Measurements from ENCODE around the gene CFAP99. TPM values are rescaled to one million over a fixed set of nuclear protein-coding genes. Genes with fewer than 3 reads are reported as not detected.

CFAP99 gene
- total and polyA plus RNA-seq, 2 experiments from 2014 or later = not detected

DNA sequence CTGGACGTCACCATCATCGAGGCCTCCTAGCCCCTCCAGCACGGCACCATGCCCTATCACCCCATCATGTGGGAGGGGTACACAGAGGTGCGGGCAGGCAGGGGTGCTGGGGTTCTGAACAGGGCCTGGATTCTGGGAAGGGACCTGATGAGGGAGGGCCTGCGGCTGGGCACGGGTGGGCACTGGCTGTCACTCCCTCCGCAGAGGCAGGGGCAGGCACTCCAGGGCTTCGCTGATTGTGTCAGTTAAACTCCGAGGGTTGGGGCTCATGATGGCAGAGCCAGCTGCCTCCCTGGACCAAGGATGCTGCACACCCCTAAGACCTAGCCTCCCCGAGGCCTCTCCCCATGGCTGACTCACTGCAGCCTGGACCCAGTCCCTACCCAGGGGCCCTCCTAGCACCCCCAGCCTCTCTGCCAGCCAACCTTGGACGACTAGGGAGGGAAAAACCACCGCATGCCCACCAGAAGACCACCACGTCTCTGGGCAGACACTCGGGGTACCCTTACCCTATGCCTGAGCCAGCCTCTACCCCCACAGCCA is 46.2 kb upstream of the CFAP99 start (continued):
- TF ChIP-seq, protein P1, sequence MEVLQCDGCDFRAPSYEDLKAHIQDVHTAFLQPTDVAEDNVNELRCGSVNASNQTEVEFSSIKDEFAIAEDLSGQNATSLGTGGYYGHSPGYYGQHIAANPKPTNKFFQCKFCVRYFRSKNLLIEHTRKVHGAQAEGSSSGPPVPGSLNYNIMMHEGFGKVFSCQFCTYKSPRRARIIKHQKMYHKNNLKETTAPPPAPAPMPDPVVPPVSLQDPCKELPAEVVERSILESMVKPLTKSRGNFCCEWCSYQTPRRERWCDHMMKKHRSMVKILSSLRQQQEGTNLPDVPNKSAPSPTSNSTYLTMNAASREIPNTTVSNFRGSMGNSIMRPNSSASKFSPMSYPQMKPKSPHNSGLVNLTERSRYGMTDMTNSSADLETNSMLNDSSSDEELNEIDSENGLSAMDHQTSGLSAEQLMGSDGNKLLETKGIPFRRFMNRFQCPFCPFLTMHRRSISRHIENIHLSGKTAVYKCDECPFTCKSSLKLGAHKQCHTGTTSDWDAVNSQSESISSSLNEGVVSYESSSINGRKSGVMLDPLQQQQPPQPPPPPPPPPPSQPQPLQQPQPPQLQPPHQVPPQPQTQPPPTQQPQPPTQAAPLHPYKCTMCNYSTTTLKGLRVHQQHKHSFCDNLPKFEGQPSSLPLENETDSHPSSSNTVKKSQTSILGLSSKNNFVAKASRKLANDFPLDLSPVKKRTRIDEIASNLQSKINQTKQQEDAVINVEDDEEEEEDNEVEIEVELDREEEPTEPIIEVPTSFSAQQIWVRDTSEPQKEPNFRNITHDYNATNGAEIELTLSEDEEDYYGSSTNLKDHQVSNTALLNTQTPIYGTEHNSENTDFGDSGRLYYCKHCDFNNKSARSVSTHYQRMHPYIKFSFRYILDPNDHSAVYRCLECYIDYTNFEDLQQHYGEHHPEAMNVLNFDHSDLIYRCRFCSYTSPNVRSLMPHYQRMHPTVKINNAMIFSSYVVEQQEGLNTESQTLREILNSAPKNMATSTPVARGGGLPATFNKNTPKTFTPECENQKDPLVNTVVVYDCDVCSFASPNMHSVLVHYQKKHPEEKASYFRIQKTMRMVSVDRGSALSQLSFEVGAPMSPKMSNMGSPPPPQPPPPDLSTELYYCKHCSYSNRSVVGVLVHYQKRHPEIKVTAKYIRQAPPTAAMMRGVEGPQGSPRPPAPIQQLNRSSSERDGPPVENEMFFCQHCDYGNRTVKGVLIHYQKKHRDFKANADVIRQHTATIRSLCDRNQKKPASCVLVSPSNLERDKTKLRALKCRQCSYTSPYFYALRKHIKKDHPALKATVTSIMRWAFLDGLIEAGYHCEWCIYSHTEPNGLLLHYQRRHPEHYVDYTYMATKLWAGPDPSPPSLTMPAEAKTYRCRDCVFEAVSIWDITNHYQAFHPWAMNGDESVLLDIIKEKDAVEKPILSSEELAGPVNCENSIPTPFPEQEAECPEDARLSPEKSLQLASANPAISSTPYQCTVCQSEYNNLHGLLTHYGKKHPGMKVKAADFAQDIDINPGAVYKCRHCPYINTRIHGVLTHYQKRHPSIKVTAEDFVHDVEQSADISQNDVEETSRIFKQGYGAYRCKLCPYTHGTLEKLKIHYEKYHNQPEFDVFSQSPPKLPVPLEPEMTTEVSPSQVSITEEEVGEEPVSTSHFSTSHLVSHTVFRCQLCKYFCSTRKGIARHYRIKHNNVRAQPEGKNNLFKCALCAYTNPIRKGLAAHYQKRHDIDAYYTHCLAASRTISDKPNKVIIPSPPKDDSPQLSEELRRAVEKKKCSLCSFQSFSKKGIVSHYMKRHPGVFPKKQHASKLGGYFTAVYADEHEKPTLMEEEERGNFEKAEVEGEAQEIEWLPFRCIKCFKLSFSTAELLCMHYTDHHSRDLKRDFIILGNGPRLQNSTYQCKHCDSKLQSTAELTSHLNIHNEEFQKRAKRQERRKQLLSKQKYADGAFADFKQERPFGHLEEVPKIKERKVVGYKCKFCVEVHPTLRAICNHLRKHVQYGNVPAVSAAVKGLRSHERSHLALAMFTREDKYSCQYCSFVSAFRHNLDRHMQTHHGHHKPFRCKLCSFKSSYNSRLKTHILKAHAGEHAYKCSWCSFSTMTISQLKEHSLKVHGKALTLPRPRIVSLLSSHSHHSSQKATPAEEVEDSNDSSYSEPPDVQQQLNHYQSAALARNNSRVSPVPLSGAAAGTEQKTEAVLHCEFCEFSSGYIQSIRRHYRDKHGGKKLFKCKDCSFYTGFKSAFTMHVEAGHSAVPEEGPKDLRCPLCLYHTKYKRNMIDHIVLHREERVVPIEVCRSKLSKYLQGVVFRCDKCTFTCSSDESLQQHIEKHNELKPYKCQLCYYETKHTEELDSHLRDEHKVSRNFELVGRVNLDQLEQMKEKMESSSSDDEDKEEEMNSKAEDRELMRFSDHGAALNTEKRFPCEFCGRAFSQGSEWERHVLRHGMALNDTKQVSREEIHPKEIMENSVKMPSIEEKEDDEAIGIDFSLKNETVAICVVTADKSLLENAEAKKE (CRISPR knock-in tag; IDR thresholded peaks at IDR 0.05) = no peak

- no peaks in the 10 kb centered on the region for H3K27me3 ChIP-seq (ENCODE audit: insufficient read depth)
- TF ChIP-seq, protein P2, sequence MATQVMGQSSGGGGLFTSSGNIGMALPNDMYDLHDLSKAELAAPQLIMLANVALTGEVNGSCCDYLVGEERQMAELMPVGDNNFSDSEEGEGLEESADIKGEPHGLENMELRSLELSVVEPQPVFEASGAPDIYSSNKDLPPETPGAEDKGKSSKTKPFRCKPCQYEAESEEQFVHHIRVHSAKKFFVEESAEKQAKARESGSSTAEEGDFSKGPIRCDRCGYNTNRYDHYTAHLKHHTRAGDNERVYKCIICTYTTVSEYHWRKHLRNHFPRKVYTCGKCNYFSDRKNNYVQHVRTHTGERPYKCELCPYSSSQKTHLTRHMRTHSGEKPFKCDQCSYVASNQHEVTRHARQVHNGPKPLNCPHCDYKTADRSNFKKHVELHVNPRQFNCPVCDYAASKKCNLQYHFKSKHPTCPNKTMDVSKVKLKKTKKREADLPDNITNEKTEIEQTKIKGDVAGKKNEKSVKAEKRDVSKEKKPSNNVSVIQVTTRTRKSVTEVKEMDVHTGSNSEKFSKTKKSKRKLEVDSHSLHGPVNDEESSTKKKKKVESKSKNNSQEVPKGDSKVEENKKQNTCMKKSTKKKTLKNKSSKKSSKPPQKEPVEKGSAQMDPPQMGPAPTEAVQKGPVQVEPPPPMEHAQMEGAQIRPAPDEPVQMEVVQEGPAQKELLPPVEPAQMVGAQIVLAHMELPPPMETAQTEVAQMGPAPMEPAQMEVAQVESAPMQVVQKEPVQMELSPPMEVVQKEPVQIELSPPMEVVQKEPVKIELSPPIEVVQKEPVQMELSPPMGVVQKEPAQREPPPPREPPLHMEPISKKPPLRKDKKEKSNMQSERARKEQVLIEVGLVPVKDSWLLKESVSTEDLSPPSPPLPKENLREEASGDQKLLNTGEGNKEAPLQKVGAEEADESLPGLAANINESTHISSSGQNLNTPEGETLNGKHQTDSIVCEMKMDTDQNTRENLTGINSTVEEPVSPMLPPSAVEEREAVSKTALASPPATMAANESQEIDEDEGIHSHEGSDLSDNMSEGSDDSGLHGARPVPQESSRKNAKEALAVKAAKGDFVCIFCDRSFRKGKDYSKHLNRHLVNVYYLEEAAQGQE (IDR thresholded peaks at IDR 0.05; ENCODE audit: unreplicated experiment) = no peak
- no peak for TF ChIP-seq EZH2 (IDR thresholded peaks at IDR 0.05; ENCODE audit: low read depth, unreplicated experiment)
- TF ChIP-seq ETS1 (IDR thresholded peaks at IDR 0.05) = no peak
- TF ChIP-seq NANOG (IDR thresholded peaks at IDR 0.05; ENCODE audit: borderline replicate concordance) = no peak
- TF ChIP-seq ZNF114 (CRISPR knock-in tag; IDR thresholded peaks at IDR 0.05) = no peak
- TF ChIP-seq, protein P3, sequence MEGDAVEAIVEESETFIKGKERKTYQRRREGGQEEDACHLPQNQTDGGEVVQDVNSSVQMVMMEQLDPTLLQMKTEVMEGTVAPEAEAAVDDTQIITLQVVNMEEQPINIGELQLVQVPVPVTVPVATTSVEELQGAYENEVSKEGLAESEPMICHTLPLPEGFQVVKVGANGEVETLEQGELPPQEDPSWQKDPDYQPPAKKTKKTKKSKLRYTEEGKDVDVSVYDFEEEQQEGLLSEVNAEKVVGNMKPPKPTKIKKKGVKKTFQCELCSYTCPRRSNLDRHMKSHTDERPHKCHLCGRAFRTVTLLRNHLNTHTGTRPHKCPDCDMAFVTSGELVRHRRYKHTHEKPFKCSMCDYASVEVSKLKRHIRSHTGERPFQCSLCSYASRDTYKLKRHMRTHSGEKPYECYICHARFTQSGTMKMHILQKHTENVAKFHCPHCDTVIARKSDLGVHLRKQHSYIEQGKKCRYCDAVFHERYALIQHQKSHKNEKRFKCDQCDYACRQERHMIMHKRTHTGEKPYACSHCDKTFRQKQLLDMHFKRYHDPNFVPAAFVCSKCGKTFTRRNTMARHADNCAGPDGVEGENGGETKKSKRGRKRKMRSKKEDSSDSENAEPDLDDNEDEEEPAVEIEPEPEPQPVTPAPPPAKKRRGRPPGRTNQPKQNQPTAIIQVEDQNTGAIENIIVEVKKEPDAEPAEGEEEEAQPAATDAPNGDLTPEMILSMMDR (conservative IDR thresholded peaks at IDR 0.05; ENCODE audit: low read depth in 2 of 2) = no peak
These were observed 45.2 kb upstream of the CFAP99 start for GRCh38 chr4:2373532-2373931.

More at GRCh38 chr4:2373532-2373931, 45.2 kb upstream of the CFAP99 start:
- no peaks in the 10 kb centered on the region for H3F3A ChIP-seq (replicated peaks; ENCODE audit: low read depth)
- H3K27ac ChIP-seq (ENCODE audit: low read depth) = no peak overlapping the region
- Mint-ChIP-seq H3K4me3 (no peak overlapping the region), H3K9me3 (peaks cover 21% of the 10 kb centered on the region), H3K36me3 (ENCODE audit: low read depth) (peaks cover 10% of the 10 kb centered on the region), H3K27ac (no peak overlapping the region), H3K27me3 (ENCODE audit: insufficient read depth, low read depth, poor library complexity) (peaks cover 1% of the 10 kb centered on the region), H3K4me1 (peaks cover 4% of the 10 kb centered on the region; the same call in 2 of the 3 replicates)
- DNase-seq (ENCODE audit: low spot score) (no peak), ATAC-seq (no peak)
- H3K4me3 ChIP-seq = no peak overlapping the region
- no peaks in the 10 kb centered on the region for H3K36me3 ChIP-seq (ENCODE audit: insufficient read depth)
- H3K4me2 ChIP-seq = no peak overlapping the region
- H2AFZ ChIP-seq = no peak overlapping the region
- no peaks in the 10 kb centered on the region for H3K4me1 ChIP-seq (ENCODE audit: insufficient read depth)
- H3K9me2 ChIP-seq (ENCODE audit: insufficient read depth) = no peaks in the 10 kb centered on the region
- no peaks in the 10 kb centered on the region for H3K79me2 ChIP-seq (replicated peaks; ENCODE audit: insufficient read depth)
- no peaks in the 10 kb centered on the region for H4K20me1 ChIP-seq (replicated peaks; ENCODE audit: insufficient read depth)

Measured in GM23338 (cell line).